KMS-11 (cell line): Measurements from ENCODE around the gene PDE10A.

ENCODE experiments used
- H2AFZ ChIP-seq: fragments of 200-600 bp; sonication (generic); 2 replicates; pipeline ENCODE4 v1.6.1; 2016; ENCODE audit warnings: antibody characterized with exemption, mixed run types, low read depth
- H3K27ac ChIP-seq: fragments of 200-600 bp; sonication (generic); 2 replicates; pipeline ENCODE4 v1.6.1; 2016; ENCODE audit warnings: mild to moderate bottlenecking, mixed run types
- H3K27me3 ChIP-seq: fragments of 200-600 bp; sonication (generic); 2 replicates; pipeline ENCODE4 v1.6.1; 2017; ENCODE audit warnings: mild to moderate bottlenecking, low read depth, mixed run types, moderate library complexity; ENCODE audit not compliant: insufficient read depth
- H3K36me3 ChIP-seq: fragments of 200-600 bp; sonication (generic); 2 replicates; pipeline ENCODE4 v1.6.1; 2017; ENCODE audit warnings: mild to moderate bottlenecking, mixed run types; ENCODE audit not compliant: insufficient read depth
- H3K4me1 ChIP-seq: fragments of 200-600 bp; sonication (generic); 2 replicates; pipeline ENCODE4 v1.6.1; 2016; ENCODE audit warnings: mild to moderate bottlenecking, low read depth, mixed run types; ENCODE audit not compliant: poor library complexity, severe bottlenecking
- H3K4me2 ChIP-seq: fragments of 200-600 bp; sonication (generic); 2 replicates; pipeline ENCODE4 v1.7.0; 2016; ENCODE audit warnings: mild to moderate bottlenecking, mixed run types
- H3K4me3 ChIP-seq: fragments of 200-600 bp; sonication (generic); IDR thresholded peaks from 2 replicates; pipeline ENCODE4 v1.6.1; 2017; ENCODE audit warnings: low read depth, low read length, mixed read lengths; ENCODE audit not compliant: insufficient read depth
- H3K79me2 ChIP-seq: fragments of 200-600 bp; sonication (generic); 2 replicates; pipeline ENCODE4 v1.6.1; 2016; ENCODE audit warnings: low read depth, mixed run types; ENCODE audit not compliant: insufficient read depth
- H3K9ac ChIP-seq: fragments of 200-600 bp; sonication (generic); 2 replicates; pipeline ENCODE4 v1.6.1; 2016; ENCODE audit warnings: mild to moderate bottlenecking, mixed run types
- H4K20me1 ChIP-seq: fragments of 200-600 bp; sonication (generic); 2 replicates; pipeline ENCODE4 v1.6.1; 2016; ENCODE audit warnings: mild to moderate bottlenecking, mixed run types; ENCODE audit not compliant: insufficient read depth
- CTCF ChIP-seq: fragments of 200-600 bp; sonication (generic); conservative IDR thresholded peaks from 2 replicates; pipeline ENCODE4 v1.6.1; 2017; ENCODE audit warnings: low read depth, mild to moderate bottlenecking, antibody characterized with exemption, low read length, moderate library complexity, mixed read lengths

Gene PDE10A

GRCh38 chr6:165684333-165684732, 21.3 kb upstream of the PDE10A start:
- Histone ChIP-seq H3K4me2 (no peak overlapping the region), H4K20me1 (no peaks in the 10 kb centered on the region), H3K4me3 (no peak overlapping the region), H3K27ac (no peak overlapping the region), H3K27me3 (no peaks in the 10 kb centered on the region), H3K4me1 (no peaks in the 10 kb centered on the region), H3K36me3 (no peaks in the 10 kb centered on the region), H2AFZ (no peak overlapping the region), H3K9ac (no peak overlapping the region), H3K79me2 (no peaks in the 10 kb centered on the region)
- TF ChIP-seq CTCF, result no peak

GRCh38 chr6:165680975-165681374, 17.9 kb upstream of the PDE10A start:
- no peak overlapping the region for H3K27ac ChIP-seq
- no peak overlapping the region for H3K4me3 ChIP-seq
- no peak for TF ChIP-seq CTCF
- no peaks in the 10 kb centered on the region for H4K20me1 ChIP-seq
- no peaks in the 10 kb centered on the region for H3K4me1 ChIP-seq
- no peak overlapping the region for H3K9ac ChIP-seq
- no peaks in the 10 kb centered on the region for H3K36me3 ChIP-seq
- H3K27me3 ChIP-seq, result no peaks in the 10 kb centered on the region
- no peak overlapping the region for H3K4me2 ChIP-seq
- H3K79me2 ChIP-seq, result no peaks in the 10 kb centered on the region
- no peak overlapping the region for H2AFZ ChIP-seq

GRCh38 chr6:165679326-165679725, 16.3 kb upstream of the PDE10A start:
- no peak for TF ChIP-seq CTCF
- no peaks in the 10 kb centered on the region for H3K4me1 ChIP-seq
- no peaks in the 10 kb centered on the region for H3K36me3 ChIP-seq
- H3K27me3 ChIP-seq, result no peaks in the 10 kb centered on the region
- no peak overlapping the region for H3K27ac ChIP-seq
- no peaks in the 10 kb centered on the region for H3K79me2 ChIP-seq
- no peak overlapping the region for H3K4me2 ChIP-seq
- no peaks in the 10 kb centered on the region for H4K20me1 ChIP-seq
- no peak overlapping the region for H2AFZ ChIP-seq
- H3K9ac ChIP-seq, result no peak overlapping the region
- no peak overlapping the region for H3K4me3 ChIP-seq

- no peak for TF ChIP-seq CTCF
- no peak overlapping the region for H3K27ac ChIP-seq
- no peaks in the 10 kb centered on the region for H3K27me3 ChIP-seq
- H3K4me1 ChIP-seq, result no peaks in the 10 kb centered on the region
- H3K36me3 ChIP-seq, result no peaks in the 10 kb centered on the region
- no peaks in the 10 kb centered on the region for H4K20me1 ChIP-seq
- no peaks in the 10 kb centered on the region for H3K79me2 ChIP-seq
- H2AFZ ChIP-seq, result no peak overlapping the region
- no peak overlapping the region for H3K9ac ChIP-seq
- H3K4me3 ChIP-seq, result no peak overlapping the region
- H3K4me2 ChIP-seq, result no peak overlapping the region
Observed at GRCh38 chr6:165678904-165679303, 15.9 kb upstream of the PDE10A start.

GRCh38 chr6:165678429-165678828, 15.4 kb upstream of the PDE10A start:
- H3K27ac ChIP-seq, result no peak overlapping the region
- no peaks in the 10 kb centered on the region for H3K36me3 ChIP-seq
- no peak for TF ChIP-seq CTCF
- H3K79me2 ChIP-seq, result no peaks in the 10 kb centered on the region
- H2AFZ ChIP-seq, result no peak overlapping the region
- no peak overlapping the region for H3K4me3 ChIP-seq
- H4K20me1 ChIP-seq, result no peaks in the 10 kb centered on the region
- H3K27me3 ChIP-seq, result no peaks in the 10 kb centered on the region
- H3K4me1 ChIP-seq, result no peaks in the 10 kb centered on the region
- no peak overlapping the region for H3K9ac ChIP-seq
- no peak overlapping the region for H3K4me2 ChIP-seq
